Eye (tissue), 1 donor: ENCODE results near the gene NBPF26.
"Not testable (repeated sequence)": the region's sequence is repeated elsewhere in the genome, so short reads cannot be mapped to it uniquely, and the experiment has no call there.

ENCODE experiments used
- DNase-seq: peaks from one replicate; pipeline ENCODE4 v3.0.0-alpha.2; 2015

Gene NBPF26

GRCh38 chr1:120723715-120724402 is at the start of gene NBPF26:
Gene NBPF26, plus strand, starts transcription at chr1:120723945.
- peak; percentile 65 for DNase-seq

- DNase-seq: not testable (repeated sequence)
These were observed 43.5 kb upstream of the NBPF26 start for GRCh38 chr1:120680106-120680819.

- DNase-seq: not testable (repeated sequence)
These were observed 42.8 kb upstream of the NBPF26 start for GRCh38 chr1:120680938-120681337.

- not testable (repeated sequence) for DNase-seq
These were observed 39.3 kb upstream of the NBPF26 start for GRCh38 chr1:120684397-120684796.

GRCh38 chr1:120685622-120686021 is 38.1 kb upstream of the NBPF26 start:
- not testable (repeated sequence) for DNase-seq

- not testable (repeated sequence) for DNase-seq
These were observed 36.5 kb upstream of the NBPF26 start for GRCh38 chr1:120687250-120687649.

GRCh38 chr1:120700807-120701562 is 22.8 kb upstream of the NBPF26 start:
- peak; percentile 1 for DNase-seq

- DNase-seq: not testable (repeated sequence)
These were observed 409 bp upstream of the NBPF26 start for GRCh38 chr1:120723358-120723714.

- DNase-seq: not testable (repeated sequence)
These were observed 762 bp downstream of the NBPF26 start for GRCh38 chr1:120724507-120724906.

- not testable (repeated sequence) for DNase-seq
These were observed 5.1 kb downstream of the NBPF26 start for GRCh38 chr1:120728811-120729210.

- DNase-seq: not testable (repeated sequence)
These were observed 45.3 kb downstream of the NBPF26 start for GRCh38 chr1:120769090-120769489.

- not testable (repeated sequence) for DNase-seq
These were observed 81.7 kb downstream of the NBPF26 start for GRCh38 chr1:120805452-120805851.

GRCh38 chr1:120811822-120812221 is 88.1 kb downstream of the NBPF26 start:
- DNase-seq: peak; percentile 23

- DNase-seq: not testable (repeated sequence)
These were observed 101.3 kb downstream of the NBPF26 start for GRCh38 chr1:120825051-120825450.

- DNase-seq: not testable (repeated sequence)
These were observed 102.9 kb downstream of the NBPF26 start for GRCh38 chr1:120826623-120827022.

- DNase-seq: peak; percentile 80
These were observed 120.6 kb downstream of the NBPF26 start for GRCh38 chr1:120844186-120844944.

- DNase-seq: not testable (repeated sequence)
These were observed 121.2 kb downstream of the NBPF26 start for GRCh38 chr1:120844945-120845330.

- DNase-seq: peak; percentile 1
These were observed 125.9 kb downstream of the NBPF26 start for GRCh38 chr1:120849400-120850286.

GRCh38 chr1:120850287-120850536 is 126.5 kb downstream of the NBPF26 start:
- DNase-seq: peak; percentile 45

- DNase-seq: peak; percentile 88
These were observed 127.0 kb downstream of the NBPF26 start for GRCh38 chr1:120850537-120851421.

- not testable (repeated sequence) for DNase-seq
These were observed 134.4 kb downstream of the NBPF26 start for GRCh38 chr1:120858144-120858543.
